ENCODE measurements around the gene RCAN2.
"Not testable (repeated sequence)": the region's sequence is repeated elsewhere in the genome, so short reads cannot be mapped to it uniquely, and the experiment has no call there.

RCAN2 gene

GRCh38 chr6:46440141-46440540 lies 51.1 kb downstream of the RCAN2 start:
- no peak for DNase-seq

GRCh38 chr6:46438245-46438644 lies 53.0 kb downstream of the RCAN2 start:
- no peak for DNase-seq

- DNase-seq, result no peak
Measured at GRCh38 chr6:46437671-46438221, 53.5 kb downstream of the RCAN2 start.

GRCh38 chr6:46422619-46423018 lies 68.6 kb downstream of the RCAN2 start:
- DNase-seq, result no peak

GRCh38 chr6:46421939-46422338 lies 69.3 kb downstream of the RCAN2 start:
- DNase-seq, result no peak

- DNase-seq, result no peak
Measured at GRCh38 chr6:46420921-46421638, 70.2 kb downstream of the RCAN2 start.

GRCh38 chr6:46419576-46420002 lies 71.7 kb downstream of the RCAN2 start:
- DNase-seq, result peak in 1 of 5 experiments; percentile 31

GRCh38 chr6:46414398-46414797 lies 76.9 kb downstream of the RCAN2 start:
- DNase-seq, result no peak

- DNase-seq, result no peak
Measured at GRCh38 chr6:46412662-46413061, 78.6 kb downstream of the RCAN2 start.

- DNase-seq, result no peak
Measured at GRCh38 chr6:46411456-46412197, 79.6 kb downstream of the RCAN2 start.

GRCh38 chr6:46410334-46410953 lies 80.8 kb downstream of the RCAN2 start:
- DNase-seq, result peak in 1 of 5 experiments; percentile 47

GRCh38 chr6:46407776-46408530 lies 83.3 kb downstream of the RCAN2 start:
- no peak for DNase-seq

- no peak for DNase-seq
Measured at GRCh38 chr6:46407246-46407645, 84.0 kb downstream of the RCAN2 start.

- DNase-seq, result not testable (repeated sequence)
Measured at GRCh38 chr6:46405620-46406180, 85.5 kb downstream of the RCAN2 start.

GRCh38 chr6:46400898-46401297 lies 90.4 kb downstream of the RCAN2 start:
- DNase-seq, result no peak

- no peak for DNase-seq
Measured at GRCh38 chr6:46395530-46395929, 95.7 kb downstream of the RCAN2 start.

- no peak for DNase-seq
Measured at GRCh38 chr6:46393940-46394337, 97.3 kb downstream of the RCAN2 start.

- DNase-seq, result no peak
Measured at GRCh38 chr6:46393161-46393939, 97.9 kb downstream of the RCAN2 start.

GRCh38 chr6:46392294-46392693 lies 99.0 kb downstream of the RCAN2 start:
- no peak for DNase-seq

- DNase-seq, result no peak
Measured at GRCh38 chr6:46390153-46390876, 100.9 kb downstream of the RCAN2 start.

GRCh38 chr6:46387728-46388127 lies 103.5 kb downstream of the RCAN2 start:
- DNase-seq, result not testable (repeated sequence)
